ENCODE results near the gene MOB3A.
"Not testable (repeated sequence)": the region's sequence is repeated elsewhere in the genome, so short reads cannot be mapped to it uniquely, and the experiment has no call there.

Gene MOB3A

DNA sequence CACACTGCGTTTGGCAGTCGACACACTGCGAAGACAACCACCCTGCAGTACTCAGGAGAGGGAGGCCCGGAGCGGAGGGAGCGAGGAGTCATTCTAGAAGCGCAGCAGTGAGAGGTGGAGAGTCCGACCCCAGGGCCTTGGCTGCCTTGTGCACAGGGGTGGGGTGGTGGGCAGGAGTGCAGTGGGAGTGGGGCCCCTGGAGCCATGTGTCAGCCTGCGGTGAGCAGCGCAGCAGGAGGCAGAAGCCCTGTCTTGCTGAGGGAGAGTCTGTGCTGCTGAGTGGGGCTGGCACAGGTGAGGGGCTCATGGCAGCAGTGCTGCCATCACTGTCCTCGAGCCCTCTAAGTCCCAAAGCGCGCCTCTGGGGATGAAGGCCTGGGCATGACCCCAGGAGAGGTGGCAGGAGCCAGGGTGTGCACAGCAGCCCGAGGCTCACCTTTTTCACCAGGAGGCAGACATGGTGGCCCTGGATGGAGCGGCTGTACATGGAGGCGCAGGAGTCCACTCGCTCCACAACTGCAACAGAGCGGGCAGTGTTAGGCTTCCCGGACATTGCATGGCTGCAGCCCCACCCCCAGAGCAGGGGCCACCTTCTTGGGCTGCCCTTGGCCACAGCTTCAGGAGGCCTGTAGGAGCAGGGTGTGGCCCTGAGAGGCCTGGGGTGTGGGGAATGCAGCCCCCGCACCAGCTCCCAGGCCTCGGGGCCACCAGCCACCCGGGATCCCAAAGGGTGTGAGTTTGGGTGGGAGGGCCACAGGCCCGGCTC, 12.3 kb upstream of the MOB3A start:
- DNase-seq (ENCODE audit: low read depth in 2 of 2) = no peak

DNA sequence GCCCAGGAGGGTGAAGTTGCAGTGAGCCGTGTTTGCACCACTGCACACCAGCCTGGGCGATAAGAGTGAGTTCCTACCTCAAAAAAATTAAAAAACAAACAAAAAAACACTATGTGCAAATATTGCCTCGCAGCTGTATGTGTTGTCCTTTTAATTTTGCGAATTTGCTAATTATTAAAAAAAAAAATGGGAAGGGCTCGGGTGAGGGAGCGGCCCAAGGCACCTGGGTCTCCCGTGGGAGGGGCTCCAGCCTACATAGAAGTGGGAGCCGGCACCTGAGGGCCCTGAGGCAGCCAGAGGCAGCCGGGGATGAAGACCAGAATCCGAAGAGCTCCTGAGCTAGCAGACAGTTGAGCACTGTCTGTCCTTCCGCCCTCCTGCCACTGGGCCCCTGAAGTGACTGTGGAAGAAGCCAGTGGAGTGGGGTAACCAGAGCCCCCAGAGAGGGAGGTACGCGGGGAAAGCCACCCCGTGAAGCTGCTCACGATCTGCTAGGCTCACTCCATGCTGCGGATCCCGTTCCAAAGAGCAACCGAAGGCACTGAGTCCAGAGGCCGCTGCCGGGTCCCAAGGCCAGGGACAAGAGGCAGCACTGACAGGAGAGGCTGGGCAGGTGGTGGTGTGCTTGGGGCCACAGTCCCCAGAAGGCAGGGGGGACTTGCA, 7.0 kb upstream of the MOB3A start:
- no peak for DNase-seq (ENCODE audit: low read depth in 2 of 2)

DNA sequence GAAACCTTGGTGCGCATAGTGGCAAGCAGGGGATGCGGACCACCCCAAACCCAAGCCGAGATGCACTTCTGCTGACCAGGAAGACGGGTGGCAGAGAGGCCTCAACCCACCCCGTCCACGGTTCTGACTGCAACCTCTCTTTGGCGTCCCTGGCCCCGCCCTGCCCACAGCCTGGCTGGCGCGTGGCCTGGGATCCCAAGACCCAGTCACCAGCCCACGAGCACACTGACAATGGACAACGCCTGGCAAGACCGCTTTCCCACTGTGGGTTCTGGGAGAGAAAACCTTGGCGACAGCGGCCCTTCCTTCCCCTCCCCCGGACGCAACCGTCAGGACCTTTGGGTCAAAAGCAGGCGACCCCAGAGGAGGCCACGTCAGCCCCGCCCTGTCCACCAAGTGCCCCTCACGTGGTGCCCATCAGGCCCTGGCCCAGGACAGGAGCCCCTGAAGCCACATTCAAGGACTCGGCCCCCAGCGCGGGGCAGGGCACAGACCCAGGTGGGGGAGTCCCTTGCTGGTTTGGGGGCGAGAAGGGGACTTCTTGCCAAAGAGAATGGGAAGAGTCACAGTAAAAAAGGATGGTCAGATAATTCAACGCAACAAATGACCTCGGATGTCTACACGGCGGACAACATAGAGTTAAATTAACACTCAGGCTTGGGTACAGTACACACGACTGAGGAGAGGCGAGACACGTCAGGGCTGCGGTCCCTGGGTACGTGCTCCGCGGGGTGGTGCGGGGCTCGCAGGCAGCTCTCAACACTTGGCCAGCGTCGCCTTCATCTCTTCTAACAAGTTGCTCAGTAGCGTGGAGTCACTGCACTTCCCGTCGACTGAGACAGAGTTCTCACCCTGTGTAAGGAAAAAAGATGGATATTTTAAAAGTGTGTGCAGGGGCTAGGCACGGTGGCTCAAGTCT, 5.5 kb upstream of the MOB3A start:
- DNase-seq (ENCODE audit: low read depth in 2 of 2) = no peak

GRCh38 chr19:2100719-2101061, 4.6 kb upstream of the MOB3A start:
- DNase-seq (ENCODE audit: low read depth in 2 of 2) = no peak

- no peak for DNase-seq (ENCODE audit: low read depth in 2 of 2)
These were observed 4.0 kb upstream of the MOB3A start for GRCh38 chr19:2099937-2100718.

- no peak for DNase-seq (ENCODE audit: low read depth in 2 of 2)
These were observed 3.0 kb upstream of the MOB3A start for GRCh38 chr19:2099054-2099501.

DNA sequence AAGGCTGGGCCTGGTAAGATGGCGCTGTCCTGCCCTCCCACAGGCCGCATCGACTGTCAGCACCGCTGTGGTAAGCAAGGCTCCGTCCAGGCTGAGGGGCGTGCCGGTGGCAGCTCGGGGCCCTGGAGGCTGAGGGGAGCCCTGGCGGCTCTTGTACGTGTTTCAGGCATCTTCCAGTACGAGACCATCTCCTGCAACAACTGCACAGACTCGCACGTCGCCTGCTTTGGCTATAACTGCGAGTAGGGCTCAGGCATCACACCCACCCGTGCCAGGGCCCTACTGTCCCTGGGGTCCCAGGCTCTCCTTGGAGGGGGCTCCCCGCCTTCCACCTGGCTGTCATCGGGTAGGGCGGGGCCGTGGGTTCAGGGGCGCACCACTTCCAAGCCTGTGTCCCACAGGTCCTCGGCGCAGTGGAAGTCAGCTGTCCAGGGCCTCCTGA, 1.8 kb upstream of the MOB3A start:
- no peak for DNase-seq (ENCODE audit: low read depth in 2 of 2)

- peak; percentile 43 to 50 for DNase-seq (ENCODE audit: low read depth in 2 of 2)
These were observed 1.2 kb upstream of the MOB3A start for GRCh38 chr19:2097203-2097885.

DNA sequence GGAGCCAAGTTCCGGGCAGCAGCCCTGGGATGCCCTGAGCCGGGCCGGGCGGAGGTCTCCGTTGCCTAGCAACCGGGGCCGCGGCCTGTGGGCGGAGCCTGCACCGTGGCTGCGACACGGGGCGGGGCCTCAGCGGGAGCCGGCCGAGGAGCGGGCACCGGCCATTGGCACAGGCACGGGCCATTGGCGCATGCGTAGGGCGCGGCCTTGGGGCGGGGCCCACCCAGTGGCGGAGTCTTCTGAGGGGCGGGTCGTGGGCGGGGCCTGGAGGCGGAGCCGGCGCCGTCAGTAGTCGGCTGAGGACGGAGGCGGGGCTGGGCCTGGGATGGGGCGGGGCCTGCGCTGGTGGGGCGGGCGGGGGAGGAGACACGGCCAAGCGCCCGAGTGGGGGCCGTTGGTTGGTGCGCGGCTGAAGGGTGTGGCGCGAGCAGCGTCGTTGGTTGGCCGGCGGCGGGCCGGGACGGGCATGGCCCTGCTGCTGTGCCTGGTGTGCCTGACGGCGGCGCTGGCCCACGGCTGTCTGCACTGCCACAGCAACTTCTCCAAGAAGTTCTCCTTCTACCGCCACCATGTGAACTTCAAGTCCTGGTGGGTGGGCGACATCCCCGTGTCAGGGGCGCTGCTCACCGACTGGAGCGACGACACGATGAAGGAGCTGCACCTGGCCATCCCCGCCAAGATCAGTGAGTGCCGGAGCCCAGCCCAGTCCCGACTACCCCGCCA, 515 bp upstream of the MOB3A start, which contains the start of gene IZUMO4:
IZUMO4 (plus strand) TSS at position 436 of the 723 bp plus-strand sequence; CDS start at position 467, 31 bp downstream.
- DNase-seq (ENCODE audit: low read depth in 2 of 2) = peak; percentile 100

GRCh38 chr19:2091926-2092525, 4.1 kb downstream of the MOB3A start:
- not testable (repeated sequence) for DNase-seq (ENCODE audit: low read depth in 2 of 2)

- no peak for DNase-seq (ENCODE audit: low read depth in 2 of 2)
These were observed 6.4 kb downstream of the MOB3A start for GRCh38 chr19:2089727-2090053.

GRCh38 chr19:2089001-2089711, 7.0 kb downstream of the MOB3A start:
- no peak for DNase-seq (ENCODE audit: low read depth in 2 of 2)

DNA sequence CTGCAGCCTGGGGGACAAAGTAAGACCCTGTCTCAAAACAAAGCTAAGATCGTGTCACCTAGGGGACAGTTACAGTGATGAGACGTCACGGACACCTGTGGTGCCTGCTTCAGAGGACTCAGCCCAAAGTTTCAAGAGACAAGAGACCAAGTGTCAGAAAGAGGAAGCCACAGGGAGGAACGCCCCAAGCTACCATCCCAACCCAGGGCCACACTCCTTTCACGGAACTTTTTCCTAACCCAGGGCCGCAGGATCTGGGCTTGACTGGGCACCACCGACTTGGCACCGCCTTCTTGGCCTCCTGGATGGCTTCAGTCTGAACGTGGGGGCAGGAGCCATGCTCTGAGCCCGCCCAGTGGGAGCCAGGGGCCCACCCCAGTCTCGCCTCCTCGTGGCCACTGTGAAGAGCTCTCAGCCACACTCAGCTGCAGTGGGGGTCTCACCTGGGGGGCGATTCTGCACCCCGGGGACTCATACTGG, 8.5 kb downstream of the MOB3A start:
- DNase-seq (ENCODE audit: low read depth in 2 of 2) = no peak

DNA sequence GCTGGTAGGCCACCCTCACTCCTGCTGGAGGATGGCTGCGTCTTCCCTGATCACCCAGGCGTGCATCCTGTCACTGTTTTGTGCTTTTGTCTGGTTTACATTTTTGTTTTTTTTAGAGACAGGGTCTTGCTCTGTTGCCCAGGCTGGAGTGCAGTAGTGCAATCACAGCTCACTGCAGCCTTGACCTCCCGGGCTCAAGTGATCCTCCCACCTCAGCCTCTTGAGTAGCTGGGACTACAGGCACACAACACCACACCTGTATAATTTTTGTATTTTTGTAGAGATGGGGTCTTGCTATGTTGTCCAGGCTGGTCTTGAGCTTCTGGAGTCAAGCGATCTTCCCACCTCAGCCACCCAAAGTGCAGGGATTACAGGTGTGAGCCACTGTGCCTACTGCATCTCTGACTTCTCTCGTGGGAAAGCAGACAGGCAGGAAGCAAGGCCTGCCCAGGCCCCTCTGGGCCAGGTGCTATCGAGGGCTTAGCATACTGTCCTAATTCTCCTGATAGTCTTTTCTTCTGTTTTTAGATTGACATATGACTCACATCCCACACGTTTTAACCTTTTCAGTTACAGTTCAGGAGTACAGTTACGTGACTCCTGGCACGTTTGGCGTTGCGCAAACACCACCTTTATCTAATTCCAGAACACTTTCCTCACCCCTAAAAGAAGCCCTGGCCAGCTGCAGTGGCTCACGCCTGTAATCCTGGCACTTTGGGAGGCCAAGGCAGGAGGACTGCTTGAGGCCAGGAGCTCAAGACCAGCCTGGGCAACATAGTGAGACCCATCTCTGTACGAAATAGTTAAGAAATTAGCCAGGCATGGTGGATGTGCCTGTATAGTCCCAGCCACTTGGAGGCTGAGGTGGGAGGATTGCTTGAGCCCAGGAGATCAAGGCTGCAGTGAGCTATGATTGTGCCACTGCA, 9.2 kb downstream of the MOB3A start:
- DNase-seq (ENCODE audit: low read depth in 2 of 2) = not testable (repeated sequence)

GRCh38 chr19:2084993-2085720, 11.0 kb downstream of the MOB3A start:
- peak; percentile 75 to 84 for DNase-seq (ENCODE audit: low read depth in 2 of 2)

DNA sequence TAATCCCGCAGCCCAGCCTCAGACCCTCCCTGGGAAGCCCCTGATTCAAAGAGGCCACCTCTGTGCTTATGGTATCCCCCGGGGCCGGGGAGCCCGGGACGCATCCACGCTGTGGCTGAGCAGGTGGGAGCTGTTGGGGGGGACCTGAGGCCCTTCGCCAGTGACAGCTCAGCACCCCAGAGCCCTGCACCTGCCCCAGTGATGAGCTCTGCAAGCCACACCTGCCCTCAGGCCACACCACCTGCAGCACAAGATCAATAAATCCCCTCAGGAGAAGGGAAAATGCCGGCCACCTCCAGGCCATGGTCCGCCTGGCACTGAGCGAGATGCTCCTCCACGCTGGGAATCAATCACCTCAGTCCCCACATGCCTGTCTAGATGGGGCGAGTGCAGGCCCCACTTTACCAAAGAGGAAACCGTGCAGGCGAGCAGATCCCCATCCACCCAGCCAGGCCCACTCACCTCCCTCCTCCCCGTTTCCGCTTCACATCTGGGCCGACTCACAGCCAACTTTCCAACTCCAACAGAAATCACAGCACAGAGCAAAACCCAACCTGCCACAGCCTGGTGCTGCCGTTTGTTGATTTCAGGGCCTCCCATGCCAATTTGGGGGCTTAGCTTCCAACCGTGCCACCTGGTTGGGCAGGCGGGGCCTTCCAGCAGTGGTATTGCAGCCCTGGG, 12.8 kb downstream of the MOB3A start:
- peak; percentile 47 to 64 for DNase-seq (ENCODE audit: low read depth in 2 of 2)

Data from stimulated activated CD4-positive, alpha-beta T cell treated with anti-CD3 and anti-CD28 coated beads, Interleukin-1b, Interleukin-23, amount 100 ng/mL, for 4 hours (primary cell).